ENCODE measurements around the gene LAPTM5.

DNA sequence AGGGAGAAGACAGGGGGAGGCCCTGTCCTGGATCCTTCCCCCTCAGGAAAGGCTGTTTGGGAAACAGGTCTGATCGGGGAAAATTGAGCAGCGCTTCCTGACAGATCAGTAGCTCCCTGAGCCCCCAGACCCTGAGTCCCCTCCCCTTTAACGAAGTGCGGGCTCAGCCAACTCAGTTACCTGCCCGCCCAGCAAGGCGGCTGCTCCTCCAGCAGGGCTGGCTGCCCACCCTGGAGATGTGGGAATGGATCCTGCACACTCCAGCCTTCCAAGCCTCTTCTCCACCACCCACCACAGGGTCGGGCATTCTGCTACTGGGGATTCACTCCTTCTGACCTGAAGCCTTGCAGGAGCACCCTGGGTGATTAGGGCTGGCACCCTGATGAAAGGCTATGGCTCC, 27.6 kb upstream of the LAPTM5 start:
- TF ChIP-seq REST (IDR thresholded peaks at IDR 0.05; ENCODE audit: insufficient read depth in 1 of 2, low read depth in 2 of 2, low read length in 1 of 2) (no peak), SIN3A (IDR thresholded peaks at IDR 0.05; ENCODE audit: borderline replicate concordance, insufficient read depth, low read depth, low read length) (no peak), POLR2AphosphoS5 (IDR thresholded peaks at IDR 0.05; ENCODE audit: low read depth, low read length) (no peak)
- TF ChIP-seq, protein P1, sequence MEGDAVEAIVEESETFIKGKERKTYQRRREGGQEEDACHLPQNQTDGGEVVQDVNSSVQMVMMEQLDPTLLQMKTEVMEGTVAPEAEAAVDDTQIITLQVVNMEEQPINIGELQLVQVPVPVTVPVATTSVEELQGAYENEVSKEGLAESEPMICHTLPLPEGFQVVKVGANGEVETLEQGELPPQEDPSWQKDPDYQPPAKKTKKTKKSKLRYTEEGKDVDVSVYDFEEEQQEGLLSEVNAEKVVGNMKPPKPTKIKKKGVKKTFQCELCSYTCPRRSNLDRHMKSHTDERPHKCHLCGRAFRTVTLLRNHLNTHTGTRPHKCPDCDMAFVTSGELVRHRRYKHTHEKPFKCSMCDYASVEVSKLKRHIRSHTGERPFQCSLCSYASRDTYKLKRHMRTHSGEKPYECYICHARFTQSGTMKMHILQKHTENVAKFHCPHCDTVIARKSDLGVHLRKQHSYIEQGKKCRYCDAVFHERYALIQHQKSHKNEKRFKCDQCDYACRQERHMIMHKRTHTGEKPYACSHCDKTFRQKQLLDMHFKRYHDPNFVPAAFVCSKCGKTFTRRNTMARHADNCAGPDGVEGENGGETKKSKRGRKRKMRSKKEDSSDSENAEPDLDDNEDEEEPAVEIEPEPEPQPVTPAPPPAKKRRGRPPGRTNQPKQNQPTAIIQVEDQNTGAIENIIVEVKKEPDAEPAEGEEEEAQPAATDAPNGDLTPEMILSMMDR (IDR thresholded peaks at IDR 0.05): no peak
